Uterus (tissue), 4 donors: Measurements from ENCODE around the gene ZNF177. TPM values are rescaled to one million over a fixed set of nuclear protein-coding genes. Genes with fewer than 3 reads are reported as not detected.

Source experiments
- DNase-seq, 2 donors: peaks; one replicate each; pipeline ENCODE4 v3.0.0-alpha.2; 2019 to 2020
- H3K27ac ChIP-seq, 2 donors: fragments of 200-600 bp; sonication (generic); 1 replicate in 1 of 2; 2 replicates in 1 of 2; pipeline ENCODE4 v1.5.1; 2016 to 2018
- H3K27me3 ChIP-seq, 2 donors: fragments of 200-600 bp; sonication (generic); one replicate each; pipeline ENCODE4 v1.5.1; 2018 to 2019; ENCODE audit warnings: control low read depth in 1 of 2
- H3K36me3 ChIP-seq, 2 donors: fragments of 200-600 bp; sonication (generic); one replicate each; pipeline ENCODE4 v1.5.1; 2019; ENCODE audit warnings: control low read depth in 1 of 2
- H3K4me1 ChIP-seq, 2 donors: fragments of 200-600 bp; sonication (generic); one replicate each; pipeline ENCODE4 v1.5.1; 2018 to 2019; ENCODE audit warnings: control low read depth in 1 of 2
- H3K4me3 ChIP-seq, 2 donors: fragments of 200-600 bp; sonication (generic); 1 replicate in 1 of 2; 2 replicates in 1 of 2; pipeline ENCODE4 v1.5.1; 2018 to 2019; ENCODE audit warnings: mild to moderate bottlenecking in 1 of 2
- H3K9me3 ChIP-seq, 2 donors: fragments of 200-600 bp; sonication (generic); one replicate each; pipeline ENCODE4 v1.5.1; 2019; ENCODE audit warnings: control low read depth in 1 of 2
- CTCF ChIP-seq, 4 experiments: fragments of 200-600 bp in 2 of 4; fragments of 450-650 bp in 2 of 4; sonication (generic) in 2 of 4; IDR thresholded peaks; one replicate each; pipeline ENCODE4 v1.5.1; 2016 to 2019; ENCODE audit warnings: antibody characterized with exemption in 4 of 4, mild to moderate bottlenecking in 2 of 4, moderate library complexity in 1 of 4
- POLR2A ChIP-seq, 2 donors: fragments of 450-650 bp; IDR thresholded peaks; one replicate each; pipeline ENCODE4 v1.6.1; 2016; ENCODE audit warnings: antibody characterized with exemption in 2 of 2, mild to moderate bottlenecking in 1 of 2, moderate library complexity in 1 of 2
- intact Hi-C: fragments of 100-400 bp; cut with DNase I; formaldehyde crosslinking; loops from one replicate; pipeline ENCODE4 v1.15.1; 2023; ENCODE audit warnings: low total_unique reads
- total RNA-seq, 4 donors: library from RNA; depleted of rRNA in 3 of 4; stranded (reverse); fragments of >200 nt in 3 of 4; gene quantifications; one replicate each; pipeline versions ENCODE4 v1.1.0 to v1.2.4, GENCODE V29; 2014 to 2023
- donor health status: DM: yes; HTN: yes; CAD: no.

Gene ZNF177
- total RNA-seq, 4 donors from 2014 or later: 4.4 to 8.7 (median 5.8) TPM; not detected in 1

- Histone ChIP-seq H3K4me1 (peaks cover 0 to 4% of the 10 kb centered on the region in 2 donors), H3K9me3 (peaks cover 5 to 22% of the 10 kb centered on the region in 2 donors), H3K4me3 (peak within 1 kb of the TSS; percentile 77 to 90), H3K36me3 (no peaks in the 10 kb centered on the region), H3K27ac (peak within 1 kb of the TSS; percentile 90 to 91), H3K27me3 (no peaks in the 10 kb centered on the region)
- intact Hi-C loops: no loop called here
- peak; percentile 92 to 96 for DNase-seq
- peak; percentile 8 to 35 (median 20) for TF ChIP-seq CTCF (IDR thresholded peaks at IDR 0.05)
- peak; percentile 17 to 19 for TF ChIP-seq POLR2A (IDR thresholded peaks at IDR 0.05)
These were observed 38.8 kb upstream of the ZNF177 start, which contains the start of gene ZNF559 for GRCh38 chr19:9323919-9324583. ZNF559 (plus strand) TSS chr19:9324179; CDS start chr19:9338550, 14,371 bp downstream.

- peak overlapping the region; percentile 77 to 90 for H3K4me3 ChIP-seq
- intact Hi-C loops: no loop called here
- peaks cover 7 to 27% of the 10 kb centered on the region in 2 donors for H3K9me3 ChIP-seq
- no peaks in the 10 kb centered on the region for H3K36me3 ChIP-seq
- DNase-seq: no peak
- H3K27ac ChIP-seq: peak overlapping the region; percentile 90 to 91
- H3K27me3 ChIP-seq: no peaks in the 10 kb centered on the region
- H3K4me1 ChIP-seq: peaks cover 0 to 4% of the 10 kb centered on the region in 2 donors
- TF ChIP-seq POLR2A (IDR thresholded peaks at IDR 0.05): no peak
These were observed 38.2 kb upstream of the ZNF177 start for GRCh38 chr19:9324584-9324962.

GRCh38 chr19:9329999-9330398 lies 32.8 kb upstream of the ZNF177 start:
- H3K9me3 ChIP-seq: peaks cover 7 to 66% of the 10 kb centered on the region in 2 donors
- DNase-seq: no peak
- intact Hi-C loops: no loop called here
- H3K4me1 ChIP-seq: peaks cover 0 to under 1% of the 10 kb centered on the region in 2 donors
- H3K27ac ChIP-seq: no peak overlapping the region
- H3K27me3 ChIP-seq: no peaks in the 10 kb centered on the region
- no peak overlapping the region for H3K4me3 ChIP-seq
- TF ChIP-seq CTCF (IDR thresholded peaks at IDR 0.05) (no peak), POLR2A (IDR thresholded peaks at IDR 0.05) (no peak)
- H3K36me3 ChIP-seq: no peaks in the 10 kb centered on the region

- Histone ChIP-seq H3K4me3 (no peak overlapping the region), H3K36me3 (no peaks in the 10 kb centered on the region), H3K27ac (no peak overlapping the region), H3K4me1 (no peaks in the 10 kb centered on the region), H3K9me3 (peaks cover 5 to 95% of the 10 kb centered on the region in 2 donors), H3K27me3 (no peaks in the 10 kb centered on the region)
- intact Hi-C loops: no loop called here
- no peak for DNase-seq
- TF ChIP-seq CTCF (IDR thresholded peaks at IDR 0.05): no peak
- no peak for TF ChIP-seq POLR2A (IDR thresholded peaks at IDR 0.05)
These were observed 20.1 kb upstream of the ZNF177 start for GRCh38 chr19:9342610-9343304.

- Histone ChIP-seq H3K9me3 (peaks cover 5 to 95% of the 10 kb centered on the region in 2 donors), H3K27ac (no peak overlapping the region), H3K4me1 (no peaks in the 10 kb centered on the region), H3K4me3 (no peak overlapping the region), H3K27me3 (no peaks in the 10 kb centered on the region), H3K36me3 (no peaks in the 10 kb centered on the region)
- DNase-seq: no peak
- intact Hi-C loops: no loop called here
- TF ChIP-seq POLR2A (IDR thresholded peaks at IDR 0.05) (no peak), CTCF (IDR thresholded peaks at IDR 0.05) (no peak)
These were observed 17.8 kb upstream of the ZNF177 start for GRCh38 chr19:9345005-9345404.
